K562 (cell line): Measurements from ENCODE around the gene SPATS2.

ENCODE experiments used
- RAD21 ChIP-seq, 2 experiments: fragments of 250-450 bp in 1 of 2; fragments of 450-650 bp in 1 of 2; sonication (Bioruptor Pico) in 1 of 2; formaldehyde crosslinking in 1 of 2; IDR thresholded peaks in 1 of 2; conservative IDR thresholded peaks in 1 of 2; 2 replicates each; pipeline versions ENCODE4 v1.4.0 to v1.8.0; 2020 to 2022; ENCODE audit warnings: mild to moderate bottlenecking in 2 of 2, moderate library complexity in 1 of 2
- ZNF780A ChIP-seq: fragments of 250-450 bp; sonication (Bioruptor Pico); IDR thresholded peaks from 2 replicates; pipeline ENCODE4 v1.5.0; 2021; ENCODE audit warnings: mild to moderate bottlenecking
- TF ChIP-seq, protein P1 (sequence below), 3 experiments: IDR thresholded peaks in 2 of 3; conservative IDR thresholded peaks in 1 of 3; 2 replicates each; pipeline ENCODE4 v1.5.1; 2011 to 2012; ENCODE audit warnings: low read length in 3 of 3, mild to moderate bottlenecking in 3 of 3, control low read depth in 2 of 3, improper control_type of control experiment in 1 of 3, inconsistent platforms in 1 of 3, low read depth in 1 of 3, mixed read lengths in 1 of 3, moderate library complexity in 1 of 3; ENCODE audit not compliant: insufficient read depth in 2 of 3

DNA sequence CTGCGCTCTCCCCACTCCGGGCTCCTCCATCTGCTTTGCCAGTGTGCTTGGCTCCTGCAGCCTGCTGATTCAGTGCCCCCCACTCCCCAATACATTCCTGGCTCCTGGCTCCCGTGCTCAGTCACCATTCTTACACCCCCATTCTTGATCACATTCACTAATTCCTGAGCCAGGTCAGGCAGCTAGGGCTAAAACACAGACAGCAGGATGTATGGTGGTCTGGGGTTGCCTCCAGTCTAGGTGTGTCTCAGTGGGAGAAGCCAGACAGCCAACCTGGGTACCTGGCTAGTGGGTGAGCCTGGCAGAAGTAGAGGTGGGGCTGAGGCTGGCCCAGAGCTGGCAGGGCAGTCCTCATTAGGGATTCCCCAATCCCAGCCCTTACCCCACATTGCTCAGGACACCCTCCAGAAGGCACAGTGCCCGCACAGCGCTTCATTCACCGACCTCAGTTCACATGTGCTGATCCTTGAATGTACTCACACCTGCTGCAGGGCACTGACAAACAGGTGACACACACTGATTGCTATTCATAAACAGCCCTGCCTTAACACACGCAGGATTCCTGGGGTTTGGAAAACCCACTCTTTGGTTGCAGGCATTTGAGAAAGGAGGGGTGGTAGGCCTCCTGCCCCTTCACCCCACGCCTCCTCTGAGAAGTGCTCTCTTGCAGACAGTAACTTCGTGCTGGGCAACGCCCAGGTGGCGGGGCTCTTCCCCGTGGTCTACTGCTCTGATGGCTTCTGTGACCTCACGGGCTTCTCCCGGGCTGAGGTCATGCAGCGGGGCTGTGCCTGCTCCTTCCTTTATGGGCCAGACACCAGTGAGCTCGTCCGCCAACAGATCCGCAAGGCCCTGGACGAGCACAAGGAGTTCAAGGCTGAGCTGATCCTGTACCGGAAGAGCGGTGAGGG, 173.2 kb downstream of the SPATS2 start:
- no peak for TF ChIP-seq ZNF780A
- TF ChIP-seq, protein P1, sequence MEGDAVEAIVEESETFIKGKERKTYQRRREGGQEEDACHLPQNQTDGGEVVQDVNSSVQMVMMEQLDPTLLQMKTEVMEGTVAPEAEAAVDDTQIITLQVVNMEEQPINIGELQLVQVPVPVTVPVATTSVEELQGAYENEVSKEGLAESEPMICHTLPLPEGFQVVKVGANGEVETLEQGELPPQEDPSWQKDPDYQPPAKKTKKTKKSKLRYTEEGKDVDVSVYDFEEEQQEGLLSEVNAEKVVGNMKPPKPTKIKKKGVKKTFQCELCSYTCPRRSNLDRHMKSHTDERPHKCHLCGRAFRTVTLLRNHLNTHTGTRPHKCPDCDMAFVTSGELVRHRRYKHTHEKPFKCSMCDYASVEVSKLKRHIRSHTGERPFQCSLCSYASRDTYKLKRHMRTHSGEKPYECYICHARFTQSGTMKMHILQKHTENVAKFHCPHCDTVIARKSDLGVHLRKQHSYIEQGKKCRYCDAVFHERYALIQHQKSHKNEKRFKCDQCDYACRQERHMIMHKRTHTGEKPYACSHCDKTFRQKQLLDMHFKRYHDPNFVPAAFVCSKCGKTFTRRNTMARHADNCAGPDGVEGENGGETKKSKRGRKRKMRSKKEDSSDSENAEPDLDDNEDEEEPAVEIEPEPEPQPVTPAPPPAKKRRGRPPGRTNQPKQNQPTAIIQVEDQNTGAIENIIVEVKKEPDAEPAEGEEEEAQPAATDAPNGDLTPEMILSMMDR (IDR thresholded peaks at IDR 0.05 in 2 of 3, conservative IDR thresholded peaks at IDR 0.05 in 1 of 3; ENCODE audit: insufficient read depth in 2 of 3, low read depth in 1 of 3, low read length in 3 of 3): no peak
- TF ChIP-seq RAD21 (CRISPR knock-in tag; conservative IDR thresholded peaks at IDR 0.05 in 1 of 2, IDR thresholded peaks at IDR 0.05 in 1 of 2): no peak
